HG03175 (cell line): ENCODE results near the gene UGT8.
"Not testable (repeated sequence)": the region's sequence is repeated elsewhere in the genome, so short reads cannot be mapped to it uniquely, and the experiment has no call there.

ENCODE experiments used
- ATAC-seq: cut with Tn5 transposase; IDR thresholded peaks from one replicate; pipeline ENCODE4 v1.9.1; 2021; ENCODE audit warnings: mild to moderate bottlenecking, moderate library complexity; ENCODE audit not compliant: unreplicated experiment

Gene UGT8

DNA sequence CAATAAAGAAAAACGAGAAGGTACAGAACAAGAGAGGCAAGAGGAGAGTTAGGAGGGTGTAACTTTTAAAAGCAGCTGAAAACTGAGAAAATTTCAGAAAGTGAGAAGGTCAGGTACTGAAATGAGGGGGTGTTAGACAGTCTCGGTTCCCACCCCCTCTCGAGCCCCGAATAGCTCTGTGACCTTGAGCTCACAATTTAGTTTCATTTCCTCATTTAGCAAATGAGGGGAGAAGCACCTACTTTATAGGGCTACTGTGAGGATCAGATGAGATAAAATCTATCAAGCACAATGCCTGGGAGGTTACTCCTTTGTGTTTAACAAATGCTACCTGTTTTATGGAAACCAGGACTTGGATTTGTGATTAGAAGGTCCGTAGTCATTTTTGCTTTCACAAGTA lies 4.9 kb downstream of the UGT8 start:
- peak; percentile 89 for ATAC-seq

GRCh38 chr4:114606245-114606644 lies 7.6 kb downstream of the UGT8 start:
- ATAC-seq: no peak

DNA sequence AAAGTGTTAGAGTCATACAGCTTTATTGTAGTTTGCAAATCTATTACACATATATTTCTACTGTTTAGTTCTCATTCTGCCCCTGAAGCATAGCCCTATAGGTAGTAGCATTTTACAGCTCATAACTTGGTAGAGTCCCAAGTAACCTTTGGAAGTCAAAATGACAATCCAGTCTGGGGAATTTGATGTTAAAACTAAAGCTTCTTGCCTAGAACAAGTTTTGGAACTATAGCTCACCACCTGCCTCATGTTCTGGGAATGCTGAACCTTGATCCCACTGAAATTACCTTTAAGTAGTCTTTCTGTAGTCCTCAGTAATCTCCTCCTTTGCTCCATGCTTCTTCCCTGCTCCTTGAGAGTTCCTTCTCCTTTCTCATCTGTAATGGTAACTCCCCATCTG lies 8.4 kb downstream of the UGT8 start:
- no peak for ATAC-seq

DNA sequence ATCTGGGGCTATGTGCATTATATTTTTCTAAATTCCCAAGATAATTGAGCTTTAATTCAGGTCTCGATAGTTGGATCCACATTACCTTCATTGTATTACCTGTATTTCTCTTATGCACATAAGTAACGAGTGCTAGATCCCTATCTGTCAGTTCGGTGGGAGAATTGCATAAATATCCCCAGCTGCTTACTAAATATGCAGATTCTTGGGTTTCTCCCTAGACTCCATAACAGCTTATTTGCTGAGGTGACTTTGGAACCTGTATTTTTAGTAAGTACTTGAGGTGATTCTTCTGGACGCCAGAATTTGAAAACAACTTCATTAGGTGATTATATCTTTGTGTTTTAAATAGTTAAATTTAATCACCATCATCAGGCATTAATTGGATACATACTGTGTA lies 15.0 kb downstream of the UGT8 start:
- ATAC-seq: no peak

GRCh38 chr4:114615435-114615834 lies 16.8 kb downstream of the UGT8 start:
- peak; percentile 73 for ATAC-seq

DNA sequence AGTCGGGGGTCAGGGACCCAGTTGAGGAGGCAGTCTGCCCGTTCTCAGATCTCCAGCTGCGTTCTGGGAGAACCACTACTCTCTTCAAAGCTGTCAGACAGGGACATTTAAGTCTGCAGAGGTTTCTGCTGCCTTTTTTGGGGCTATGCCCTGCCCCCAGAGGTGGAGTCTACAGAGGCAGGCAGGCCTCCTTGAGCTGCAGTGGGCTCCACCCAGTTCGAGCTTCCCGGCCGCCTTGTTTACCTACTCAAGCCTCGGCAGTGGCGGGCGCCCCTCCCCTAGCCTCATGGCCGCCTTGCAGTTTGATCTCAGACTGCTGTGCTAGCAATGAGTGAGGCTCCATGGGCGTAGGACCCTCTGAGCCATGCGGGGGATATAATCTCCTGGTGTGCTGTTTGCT lies 17.4 kb downstream of the UGT8 start:
- not testable (repeated sequence) for ATAC-seq

- ATAC-seq: no peak
Measured at GRCh38 chr4:114626196-114626595, 27.6 kb downstream of the UGT8 start.

- ATAC-seq: no peak
Measured at GRCh38 chr4:114636192-114636935, 37.8 kb downstream of the UGT8 start.

DNA sequence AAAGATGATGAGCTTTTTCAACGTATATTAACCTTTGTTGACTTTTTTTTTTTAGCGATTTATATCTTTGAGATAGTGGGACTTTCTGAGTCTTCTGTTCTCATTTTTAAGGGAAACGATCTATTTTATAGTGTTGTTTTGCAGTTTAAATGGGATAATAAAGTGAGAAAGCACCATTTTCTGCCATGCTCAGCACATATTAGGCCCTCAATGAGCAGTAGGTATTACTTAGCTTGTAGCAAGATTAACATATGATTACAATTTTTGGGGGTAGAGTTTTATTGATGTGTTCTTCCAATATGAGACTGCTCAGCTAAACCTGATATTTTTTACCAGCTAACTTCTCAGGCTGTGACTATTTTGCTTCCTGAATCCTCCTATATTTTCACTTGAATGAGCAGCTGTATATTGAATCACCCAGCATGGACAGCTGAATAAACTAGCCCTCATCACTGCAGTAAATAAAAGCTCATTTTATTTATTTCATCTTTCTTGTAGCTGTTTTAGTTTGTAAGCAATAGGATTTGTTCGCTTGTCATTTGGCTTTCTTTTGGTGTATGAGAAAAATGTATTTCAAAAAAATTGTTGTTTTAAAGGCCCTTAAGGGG lies 43.7 kb downstream of the UGT8 start:
- ATAC-seq: no peak

GRCh38 chr4:114649908-114650307 lies 51.3 kb downstream of the UGT8 start:
- ATAC-seq: no peak

DNA sequence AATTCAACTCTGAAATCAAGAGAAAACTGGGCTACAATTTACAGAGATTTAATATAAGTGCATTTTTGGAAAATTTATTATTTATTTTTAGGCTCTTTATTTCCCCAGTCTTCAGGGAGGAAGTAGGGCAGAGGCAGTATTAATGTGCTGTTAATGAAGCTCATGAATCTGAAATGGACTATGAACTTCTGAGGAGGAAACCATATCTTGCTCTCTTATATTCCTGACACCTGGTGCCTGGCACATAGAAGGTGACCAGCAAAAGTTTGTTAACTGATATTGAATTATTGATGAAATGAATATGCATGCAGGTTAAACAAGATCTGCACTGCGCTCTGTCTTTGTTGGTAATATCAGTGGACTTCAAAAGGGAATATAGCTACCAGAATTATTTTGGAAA lies 55.1 kb downstream of the UGT8 start:
- ATAC-seq: no peak

DNA sequence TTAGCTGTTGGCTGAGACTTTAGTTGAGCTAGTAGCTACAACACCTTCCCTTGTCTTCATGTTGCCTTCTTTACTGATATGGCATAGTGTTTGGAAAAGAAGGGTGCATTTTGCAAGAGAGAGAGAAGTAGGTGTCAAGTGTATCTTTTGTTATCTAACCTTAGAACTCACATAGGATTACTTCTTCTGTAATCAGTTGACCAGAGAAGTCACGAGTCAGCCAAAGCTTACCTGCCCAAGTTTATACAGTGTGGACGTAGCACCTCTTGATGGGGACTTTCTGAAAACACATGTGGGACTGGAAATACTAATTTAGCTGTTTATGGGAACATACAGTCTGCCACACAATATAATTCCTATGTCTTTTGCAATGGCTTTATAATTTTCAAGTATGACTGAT lies 56.0 kb downstream of the UGT8 start:
- no peak for ATAC-seq

DNA sequence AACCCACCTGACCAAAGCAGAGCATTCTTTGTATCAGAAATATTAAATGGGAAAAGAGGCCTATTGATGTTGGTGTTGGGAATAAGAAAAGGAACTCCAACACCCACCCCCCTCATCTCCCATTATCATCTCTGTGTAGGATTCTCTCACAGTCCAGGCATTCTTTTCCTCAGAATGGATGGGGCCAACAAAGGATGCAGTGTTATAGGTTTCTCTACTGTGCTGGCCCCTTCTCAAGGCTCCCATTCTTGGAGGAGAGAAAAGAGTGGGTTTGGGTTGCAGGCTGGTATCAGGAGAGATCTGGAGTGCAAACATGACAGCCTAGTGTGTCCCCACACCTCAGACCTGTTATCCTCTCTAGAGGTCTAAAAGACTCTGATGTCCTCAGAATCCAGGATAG lies 59.6 kb downstream of the UGT8 start:
- no peak for ATAC-seq

DNA sequence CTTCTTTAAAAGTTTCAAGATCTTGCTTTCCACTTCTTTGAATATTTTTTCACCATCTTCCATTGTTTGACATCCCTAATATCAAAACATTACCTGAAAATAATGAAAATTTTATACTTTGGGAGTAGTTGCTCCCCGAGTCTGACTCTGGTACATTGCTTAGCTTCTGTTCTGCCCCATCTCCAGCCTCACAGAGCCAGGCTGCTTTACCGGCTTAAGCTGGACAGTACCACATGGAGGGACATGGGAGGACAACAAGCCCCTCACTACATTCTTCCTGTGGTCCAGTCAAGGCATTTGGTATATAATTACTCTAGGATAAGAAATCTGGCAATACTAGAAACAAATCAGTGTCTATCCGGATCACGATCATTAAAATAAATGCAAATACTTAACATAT lies 60.2 kb downstream of the UGT8 start:
- ATAC-seq: no peak

DNA sequence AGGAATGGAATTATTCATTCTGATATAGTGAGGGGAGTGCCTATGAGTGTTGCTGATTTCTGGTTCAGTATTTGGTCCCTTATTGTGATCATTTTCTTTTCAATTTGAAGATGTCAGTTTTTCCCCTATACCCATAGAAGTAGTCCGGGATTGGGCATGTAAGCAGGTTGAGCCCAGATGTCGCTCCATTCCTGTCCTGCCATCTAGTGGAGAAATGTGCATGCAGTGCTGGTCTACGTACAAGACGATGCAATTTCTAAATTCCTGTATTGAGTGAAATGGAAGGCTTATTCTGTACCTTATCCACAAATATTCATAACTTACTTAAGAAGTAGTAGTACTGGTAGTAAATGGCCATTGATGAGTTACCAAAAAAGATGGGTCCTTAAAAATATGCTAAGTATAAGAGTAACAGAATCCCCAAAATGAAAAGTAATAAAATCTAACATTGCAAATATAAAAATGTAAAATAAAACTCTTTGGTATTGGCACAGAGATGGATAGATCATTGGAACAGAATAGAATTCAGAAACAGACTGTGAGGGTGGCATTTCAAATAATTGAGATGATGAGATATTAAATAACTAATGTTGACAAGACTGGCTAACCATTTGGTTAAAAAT lies 60.9 kb downstream of the UGT8 start:
- peak; percentile 94 for ATAC-seq

- no peak for ATAC-seq
Measured at GRCh38 chr4:114663083-114663482, 64.5 kb downstream of the UGT8 start.

GRCh38 chr4:114668577-114668976 lies 70.0 kb downstream of the UGT8 start:
- ATAC-seq: no peak

GRCh38 chr4:114670733-114671132 lies 72.1 kb downstream of the UGT8 start:
- ATAC-seq: not testable (repeated sequence)

- no peak for ATAC-seq
Measured at GRCh38 chr4:114673306-114673705, 74.7 kb downstream of the UGT8 start.

DNA sequence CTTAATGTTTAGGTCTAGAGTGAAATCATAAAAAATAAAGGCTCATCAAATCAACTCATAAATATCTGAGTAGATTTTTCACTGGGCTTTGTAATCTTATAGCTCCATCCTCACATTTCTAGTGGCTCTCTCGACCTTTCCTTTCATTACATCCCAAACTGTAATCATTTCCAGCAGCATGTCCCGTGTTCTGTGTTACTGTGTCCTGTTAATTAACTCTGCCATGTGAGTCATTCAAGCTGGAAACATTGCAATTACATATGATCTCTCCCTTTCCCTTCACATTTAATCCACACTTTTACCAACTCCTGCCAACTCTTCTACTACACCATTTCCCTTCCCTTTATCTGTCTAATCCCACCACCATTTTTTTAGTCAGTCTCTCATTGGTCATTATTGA lies 75.5 kb downstream of the UGT8 start:
- ATAC-seq: no peak

GRCh38 chr4:114677346-114677979 lies 78.9 kb downstream of the UGT8 start:
- ATAC-seq: no peak

GRCh38 chr4:114684462-114684861 lies 85.9 kb downstream of the UGT8 start:
- peak; percentile 43 for ATAC-seq
